Esophagus squamous epithelium (tissue), 4 donors: ENCODE measurements around the gene ZSCAN5C.

Experiments
- POLR2A ChIP-seq, 4 donors: fragments of 450-650 bp; IDR thresholded peaks; one replicate each; pipeline ENCODE4 v1.6.1; 2017; ENCODE audit warnings: antibody characterized with exemption in 4 of 4, mild to moderate bottlenecking in 4 of 4, moderate library complexity in 3 of 4
- TF ChIP-seq, protein P1 (sequence below), 6 experiments: fragments of 450-650 bp in 4 of 6; fragments of 200-600 bp in 2 of 6; sonication (generic) in 2 of 6; IDR thresholded peaks; one replicate each; pipeline ENCODE4 v1.5.1; 2016 to 2019; ENCODE audit warnings: antibody characterized with exemption in 6 of 6, mild to moderate bottlenecking in 4 of 6, moderate library complexity in 4 of 6

DNA sequence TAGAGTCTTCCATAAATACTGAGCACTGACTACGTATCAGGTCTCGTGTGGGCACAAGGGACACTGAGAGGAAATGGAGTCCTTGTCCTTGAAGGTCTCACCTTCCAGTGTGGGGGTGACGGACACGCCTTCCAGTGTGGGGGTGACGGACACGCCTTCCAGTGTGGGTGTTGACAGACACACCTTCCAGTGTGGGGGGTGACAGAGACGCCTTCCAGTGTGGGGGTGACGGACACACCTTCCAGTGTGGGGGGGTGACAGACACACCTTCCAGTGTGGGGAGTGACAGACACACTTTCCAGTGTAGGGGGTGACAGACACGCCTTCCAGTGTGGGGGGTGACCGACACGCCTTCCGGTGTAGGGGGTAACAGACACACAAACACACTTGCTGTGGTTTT lies 56.2 kb downstream of the ZSCAN5C start:
- TF ChIP-seq, protein P1, sequence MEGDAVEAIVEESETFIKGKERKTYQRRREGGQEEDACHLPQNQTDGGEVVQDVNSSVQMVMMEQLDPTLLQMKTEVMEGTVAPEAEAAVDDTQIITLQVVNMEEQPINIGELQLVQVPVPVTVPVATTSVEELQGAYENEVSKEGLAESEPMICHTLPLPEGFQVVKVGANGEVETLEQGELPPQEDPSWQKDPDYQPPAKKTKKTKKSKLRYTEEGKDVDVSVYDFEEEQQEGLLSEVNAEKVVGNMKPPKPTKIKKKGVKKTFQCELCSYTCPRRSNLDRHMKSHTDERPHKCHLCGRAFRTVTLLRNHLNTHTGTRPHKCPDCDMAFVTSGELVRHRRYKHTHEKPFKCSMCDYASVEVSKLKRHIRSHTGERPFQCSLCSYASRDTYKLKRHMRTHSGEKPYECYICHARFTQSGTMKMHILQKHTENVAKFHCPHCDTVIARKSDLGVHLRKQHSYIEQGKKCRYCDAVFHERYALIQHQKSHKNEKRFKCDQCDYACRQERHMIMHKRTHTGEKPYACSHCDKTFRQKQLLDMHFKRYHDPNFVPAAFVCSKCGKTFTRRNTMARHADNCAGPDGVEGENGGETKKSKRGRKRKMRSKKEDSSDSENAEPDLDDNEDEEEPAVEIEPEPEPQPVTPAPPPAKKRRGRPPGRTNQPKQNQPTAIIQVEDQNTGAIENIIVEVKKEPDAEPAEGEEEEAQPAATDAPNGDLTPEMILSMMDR (IDR thresholded peaks at IDR 0.05): no peak
- no peak for TF ChIP-seq POLR2A (IDR thresholded peaks at IDR 0.05)
